Gastroesophageal sphincter (tissue), 4 donors: ENCODE results near the gene RREB1. TPM values are rescaled to one million over a fixed set of nuclear protein-coding genes. Genes with fewer than 3 reads are reported as not detected.

Experiments used
- ATAC-seq: fragments of 150-250 bp; one replicate; pipeline ENCODE4 v1.9.1; 2016; ENCODE audit warnings: mild to moderate bottlenecking, moderate library complexity
- H3K27ac ChIP-seq, 4 donors: fragments of 200-600 bp; sonication (generic) in 3 of 4; 1 replicate in 3 of 4; 2 replicates in 1 of 4; pipeline ENCODE4 v1.5.1; 2016 to 2019
- H3K27me3 ChIP-seq: fragments of 200-600 bp; sonication (generic); one replicate; pipeline ENCODE4 v1.5.1; 2019
- H3K36me3 ChIP-seq, 2 donors: fragments of 200-600 bp; sonication (generic); one replicate each; pipeline ENCODE4 v1.5.1; 2019; ENCODE audit warnings: control low read depth in 1 of 2
- H3K4me1 ChIP-seq, 3 donors: fragments of 200-600 bp; sonication (generic); 1 replicate in 2 of 3; 2 replicates in 1 of 3; pipeline ENCODE4 v1.5.1; 2016 to 2019; ENCODE audit warnings: control low read depth in 2 of 3
- H3K4me3 ChIP-seq, 2 donors: fragments of 200-600 bp; sonication (generic); one replicate each; pipeline ENCODE4 v1.5.1; 2019; ENCODE audit warnings: mild to moderate bottlenecking in 1 of 2, moderate library complexity in 1 of 2
- H3K9me3 ChIP-seq, 3 donors: fragments of 200-600 bp; sonication (generic); one replicate each; pipeline ENCODE4 v1.5.1; 2017 to 2019; ENCODE audit warnings: control low read depth in 2 of 3
- EP300 ChIP-seq: sonication (generic); formaldehyde crosslinking; IDR thresholded peaks from one replicate; pipeline ENCODE4 v1.6.1; 2017; ENCODE audit warnings: antibody characterized with exemption, mild to moderate bottlenecking
- POLR2A ChIP-seq, 2 donors: fragments of 450-650 bp; IDR thresholded peaks; one replicate each; pipeline ENCODE4 v1.6.1; 2017; ENCODE audit warnings: antibody characterized with exemption in 2 of 2, mild to moderate bottlenecking in 2 of 2, moderate library complexity in 1 of 2
- POLR2AphosphoS5 ChIP-seq: sonication (generic); formaldehyde crosslinking; IDR thresholded peaks from one replicate; pipeline ENCODE4 v1.6.1; 2017; ENCODE audit warnings: antibody characterized with exemption
- WGBS, 2 donors: methylation state at CpG; one replicate each; pipeline ENCODE4 v1.1.5; 2018; ENCODE audit warnings: low coverage in 1 of 2; 5-methylcytosine and 5-hydroxymethylcytosine counted together
- total RNA-seq, 4 donors: library from RNA; depleted of rRNA; stranded (reverse); fragments of >200 nt; gene quantifications; one replicate each; pipeline ENCODE4 v1.1.0, GENCODE V29; 2016
- TF ChIP-seq, protein P1 (sequence below), 4 experiments: fragments of 200-600 bp in 2 of 4; fragments of 450-650 bp in 2 of 4; sonication (generic) in 1 of 4; IDR thresholded peaks; one replicate each; pipeline ENCODE4 v1.5.1; 2017 to 2019; ENCODE audit warnings: antibody characterized with exemption in 4 of 4, mild to moderate bottlenecking in 2 of 4, moderate library complexity in 2 of 4

RREB1 gene
- total RNA-seq, 4 donors from 2014 or later: 20.3 to 40.8 (median 28.1) TPM

DNA sequence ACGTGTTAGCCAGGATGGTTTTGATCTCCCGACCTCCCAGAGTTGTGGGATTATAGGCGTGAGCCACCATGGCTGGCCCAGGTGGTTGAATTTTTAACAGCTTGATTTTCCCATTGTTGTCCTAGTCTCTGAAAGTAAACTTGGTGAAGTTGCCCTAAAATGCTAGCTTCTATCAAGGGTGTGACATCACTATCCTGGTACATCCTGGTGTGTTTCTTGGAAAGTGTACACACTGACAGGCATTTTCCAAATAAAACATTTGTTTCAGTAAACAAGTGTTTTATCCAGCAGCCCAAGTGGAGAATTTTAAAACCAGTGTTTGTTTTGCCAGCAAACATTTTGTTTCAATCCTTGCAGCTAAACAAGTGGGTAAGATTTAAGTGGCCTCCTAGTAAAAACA is 40.5 kb upstream of the RREB1 start:
- no peak overlapping the region for H3K27ac ChIP-seq
- no peaks in the 10 kb centered on the region for H3K27me3 ChIP-seq
- no peaks in the 10 kb centered on the region for H3K9me3 ChIP-seq
- no peak overlapping the region for H3K4me3 ChIP-seq
- WGBS, 2 donors: 79% methylated on average over 3 of the region's 3 CpGs; no CpG with 5 or more reads in 1 of the 2 donors
- no peaks in the 10 kb centered on the region for H3K36me3 ChIP-seq
- no peaks in the 10 kb centered on the region for H3K4me1 ChIP-seq
- ATAC-seq: no peak
- TF ChIP-seq EP300 (no peak), POLR2A (IDR thresholded peaks at IDR 0.05) (no peak), POLR2AphosphoS5 (no peak)
- TF ChIP-seq, protein P1, sequence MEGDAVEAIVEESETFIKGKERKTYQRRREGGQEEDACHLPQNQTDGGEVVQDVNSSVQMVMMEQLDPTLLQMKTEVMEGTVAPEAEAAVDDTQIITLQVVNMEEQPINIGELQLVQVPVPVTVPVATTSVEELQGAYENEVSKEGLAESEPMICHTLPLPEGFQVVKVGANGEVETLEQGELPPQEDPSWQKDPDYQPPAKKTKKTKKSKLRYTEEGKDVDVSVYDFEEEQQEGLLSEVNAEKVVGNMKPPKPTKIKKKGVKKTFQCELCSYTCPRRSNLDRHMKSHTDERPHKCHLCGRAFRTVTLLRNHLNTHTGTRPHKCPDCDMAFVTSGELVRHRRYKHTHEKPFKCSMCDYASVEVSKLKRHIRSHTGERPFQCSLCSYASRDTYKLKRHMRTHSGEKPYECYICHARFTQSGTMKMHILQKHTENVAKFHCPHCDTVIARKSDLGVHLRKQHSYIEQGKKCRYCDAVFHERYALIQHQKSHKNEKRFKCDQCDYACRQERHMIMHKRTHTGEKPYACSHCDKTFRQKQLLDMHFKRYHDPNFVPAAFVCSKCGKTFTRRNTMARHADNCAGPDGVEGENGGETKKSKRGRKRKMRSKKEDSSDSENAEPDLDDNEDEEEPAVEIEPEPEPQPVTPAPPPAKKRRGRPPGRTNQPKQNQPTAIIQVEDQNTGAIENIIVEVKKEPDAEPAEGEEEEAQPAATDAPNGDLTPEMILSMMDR (IDR thresholded peaks at IDR 0.05): no peak

DNA sequence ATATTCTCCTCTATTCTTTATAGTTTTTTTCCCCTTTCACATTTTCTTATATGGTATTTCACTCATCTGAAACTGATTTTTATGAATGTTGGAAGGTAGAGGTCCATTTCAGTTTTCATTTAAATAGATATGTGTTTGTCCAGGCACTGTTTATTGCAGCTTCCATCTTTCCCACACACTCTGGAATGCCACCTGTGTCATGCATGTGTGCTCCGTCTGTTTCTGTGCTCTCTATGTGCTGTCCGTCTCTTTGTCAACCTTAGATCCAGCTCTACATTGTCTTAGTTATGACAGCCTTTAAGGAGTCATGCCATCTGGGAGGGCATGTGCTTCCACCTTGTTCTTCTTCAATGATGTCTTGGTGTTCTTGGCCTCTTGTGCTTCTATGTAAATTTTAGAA is 36.4 kb upstream of the RREB1 start:
- WGBS, 2 donors: 82 to 92% methylated on average over 2 of the region's 2 CpGs
- no peaks in the 10 kb centered on the region for H3K27me3 ChIP-seq
- no peaks in the 10 kb centered on the region for H3K4me1 ChIP-seq
- H3K27ac ChIP-seq: no peak overlapping the region
- TF ChIP-seq POLR2A (IDR thresholded peaks at IDR 0.05) (no peak), POLR2AphosphoS5 (no peak), EP300 (no peak)
- TF ChIP-seq, protein P1 (IDR thresholded peaks at IDR 0.05): no peak
- no peak overlapping the region for H3K4me3 ChIP-seq
- H3K36me3 ChIP-seq: no peaks in the 10 kb centered on the region
- no peak for ATAC-seq
- no peaks in the 10 kb centered on the region for H3K9me3 ChIP-seq

DNA sequence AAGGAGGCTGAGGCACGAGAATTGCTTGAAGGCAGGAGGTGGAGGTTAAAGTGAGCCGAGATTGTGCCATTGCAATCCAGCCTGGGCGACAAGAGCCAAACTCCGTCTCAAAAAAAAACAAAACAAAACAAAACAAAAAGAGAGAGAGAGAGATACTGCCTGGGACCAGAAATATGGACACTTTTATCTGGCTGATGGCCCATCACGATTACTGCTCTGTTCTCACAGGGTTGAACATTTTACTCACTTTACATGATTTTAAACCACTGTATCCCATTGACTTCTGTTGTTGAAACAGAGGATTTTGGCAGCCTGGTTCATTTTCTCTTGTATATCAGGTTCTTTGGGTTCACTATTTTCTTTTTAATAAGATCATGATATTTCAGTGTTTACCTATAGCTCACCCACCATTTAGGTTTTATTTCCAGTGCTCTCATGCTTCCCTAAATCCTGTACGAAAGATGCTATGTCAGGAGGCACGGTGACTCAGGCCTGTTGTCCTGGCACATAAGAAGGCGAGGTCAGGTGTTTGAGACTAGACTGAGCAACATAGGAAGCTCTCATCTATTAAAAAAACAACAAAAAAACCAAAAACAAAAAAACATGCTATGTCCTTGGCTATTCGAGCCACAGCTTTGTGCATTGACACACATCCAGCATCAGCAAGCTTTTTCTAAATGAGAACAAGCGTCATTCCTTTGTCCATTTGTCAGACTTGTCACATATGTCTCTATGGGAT is 34.5 kb upstream of the RREB1 start:
- Histone ChIP-seq H3K9me3 (no peaks in the 10 kb centered on the region), H3K27me3 (no peaks in the 10 kb centered on the region), H3K4me3 (no peak overlapping the region), H3K27ac (no peak overlapping the region), H3K36me3 (no peaks in the 10 kb centered on the region), H3K4me1 (no peaks in the 10 kb centered on the region)
- 82% methylated on average over 8 to 9 of the region's 10 CpGs for WGBS, 2 donors
- ATAC-seq: no peak
- TF ChIP-seq, protein P1 (IDR thresholded peaks at IDR 0.05): no peak
- TF ChIP-seq EP300: no peak
- no peak for TF ChIP-seq POLR2A (IDR thresholded peaks at IDR 0.05)
- no peak for TF ChIP-seq POLR2AphosphoS5

DNA sequence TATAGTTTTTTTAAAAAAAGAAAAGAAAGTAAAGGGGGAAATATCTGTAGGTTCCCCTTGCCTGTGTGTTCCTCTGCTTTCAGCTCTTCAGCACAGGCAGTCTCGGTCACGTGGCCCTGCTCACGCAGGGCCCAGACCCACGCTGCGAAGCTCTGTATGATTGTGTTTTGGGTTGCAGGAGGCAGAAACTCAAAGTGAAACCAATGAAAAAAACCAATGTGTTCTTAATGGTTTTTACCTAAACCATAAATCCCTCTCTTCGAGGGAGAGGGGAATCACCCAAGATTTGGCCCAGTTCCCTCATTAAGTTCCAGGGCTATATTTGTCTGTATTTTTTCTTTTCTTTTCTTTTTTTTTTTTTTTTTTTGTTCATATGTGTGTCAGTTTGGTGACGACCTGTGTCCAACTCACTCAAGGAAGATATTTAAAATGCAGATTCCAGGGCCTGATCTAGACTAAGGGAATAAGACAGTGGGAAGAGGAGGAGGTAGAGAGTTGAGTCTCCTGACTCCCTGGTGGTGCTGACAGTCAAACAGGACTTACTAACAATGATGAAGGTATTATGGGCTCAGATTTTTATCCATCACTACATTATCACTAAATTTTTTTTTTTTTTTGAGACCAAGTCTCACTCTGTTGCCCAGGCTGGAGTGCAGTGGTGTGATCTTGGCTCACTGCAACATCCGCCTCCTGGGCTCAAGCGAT is 33.8 kb upstream of the RREB1 start:
- TF ChIP-seq POLR2AphosphoS5 (no peak), POLR2A (IDR thresholded peaks at IDR 0.05) (no peak), EP300 (no peak)
- TF ChIP-seq, protein P1 (IDR thresholded peaks at IDR 0.05): no peak
- Histone ChIP-seq H3K4me3 (no peak overlapping the region), H3K27me3 (no peaks in the 10 kb centered on the region), H3K36me3 (no peaks in the 10 kb centered on the region), H3K9me3 (no peaks in the 10 kb centered on the region), H3K27ac (no peak overlapping the region), H3K4me1 (no peaks in the 10 kb centered on the region)
- ATAC-seq: no peak
- 64 to 90% methylated on average over 7 of the region's 9 CpGs for WGBS, 2 donors

DNA sequence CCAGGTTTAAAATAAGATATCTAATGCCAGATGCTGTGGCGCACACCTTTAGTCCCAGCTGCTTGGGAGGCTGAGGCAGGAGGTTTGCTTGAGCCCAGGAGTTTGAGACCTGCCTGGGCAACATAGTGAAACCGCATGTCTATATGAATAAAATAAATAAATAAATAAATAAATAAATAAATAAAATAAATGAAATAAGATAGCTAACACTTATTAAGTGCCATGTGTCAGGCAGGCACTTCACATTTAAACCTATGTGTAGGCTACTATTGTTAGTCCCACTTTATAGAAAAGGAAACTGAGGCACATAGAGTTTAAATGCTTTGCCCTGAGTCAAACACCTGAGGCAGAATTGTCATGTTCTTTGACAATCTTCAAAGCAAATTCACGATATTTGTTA is 32.9 kb upstream of the RREB1 start:
- ATAC-seq: no peak
- Histone ChIP-seq H3K4me1 (no peaks in the 10 kb centered on the region), H3K4me3 (no peak overlapping the region), H3K36me3 (no peaks in the 10 kb centered on the region), H3K27ac (no peak overlapping the region), H3K27me3 (no peaks in the 10 kb centered on the region), H3K9me3 (no peaks in the 10 kb centered on the region)
- TF ChIP-seq POLR2A (IDR thresholded peaks at IDR 0.05): no peak
- no peak for TF ChIP-seq EP300
- TF ChIP-seq, protein P1 (IDR thresholded peaks at IDR 0.05): no peak
- no peak for TF ChIP-seq POLR2AphosphoS5
- WGBS, 2 donors: 97 to 100% methylated on average over 2 to 3 of the region's 3 CpGs
